A204.1 (cell line): ENCODE measurements around the gene RPL22.

Experiments used
- FAIRE-seq: peaks from 2 replicates; lab custom pipeline; 2012; peaks lifted over from hg19 to GRCh38; lab: Jason Lieb, UNC

RPL22 gene

DNA sequence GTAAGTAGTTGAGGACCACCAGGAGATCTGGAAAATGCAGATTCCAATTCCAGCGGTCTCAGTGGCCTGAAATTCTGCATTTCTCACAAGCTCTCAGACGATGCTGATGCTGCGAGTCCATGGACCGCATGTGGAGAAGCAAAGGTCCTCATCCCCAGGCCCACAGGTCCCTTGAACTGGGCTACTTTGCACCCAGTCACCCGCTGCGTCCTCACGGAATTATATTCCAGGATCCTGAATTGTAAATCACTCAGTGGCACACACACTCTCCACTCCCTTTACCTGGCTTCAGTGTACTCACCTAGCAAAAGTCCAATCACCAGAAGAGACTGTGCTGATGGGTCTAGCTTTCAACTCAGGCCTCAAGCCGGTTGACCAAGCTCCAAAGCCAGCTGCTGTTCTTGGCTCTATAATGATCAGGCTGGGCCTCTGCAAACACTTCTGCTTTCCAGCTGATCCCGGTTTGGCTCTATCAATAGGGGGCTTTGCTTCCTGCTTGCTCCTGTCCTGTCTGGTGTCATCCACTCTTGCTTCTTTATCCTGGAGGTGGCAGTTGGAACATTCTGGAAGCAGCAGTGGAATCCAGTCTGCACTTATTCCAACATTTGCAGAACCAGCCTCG is 904 bp upstream of the RPL22 start:
- FAIRE-seq: no peak

- no peak for FAIRE-seq
Measured at GRCh38 chr1:6198646-6199297, 623 bp downstream of the RPL22 start.

- FAIRE-seq: no peak
Measured at GRCh38 chr1:6197746-6198427, 1.5 kb downstream of the RPL22 start.

DNA sequence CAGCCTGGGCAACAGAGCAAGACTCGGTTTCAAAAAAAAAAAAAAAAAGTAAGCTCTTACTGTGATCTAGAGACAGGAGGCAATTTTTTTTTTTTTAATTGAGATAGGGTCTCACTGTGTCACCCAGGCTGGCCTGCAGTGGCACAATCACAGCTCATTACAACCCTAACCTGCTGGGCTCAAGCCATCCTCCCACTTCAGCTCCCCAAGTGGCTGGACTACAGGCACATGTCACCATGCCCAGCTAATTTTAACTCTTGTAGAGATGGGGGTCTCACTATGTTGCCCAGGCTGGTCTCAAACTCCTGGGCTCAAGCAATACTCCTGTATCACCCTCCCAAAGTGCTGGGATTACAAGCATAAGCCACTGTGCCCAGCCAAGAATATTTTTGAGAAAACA is 7.4 kb downstream of the RPL22 start:
- no peak for FAIRE-seq

DNA sequence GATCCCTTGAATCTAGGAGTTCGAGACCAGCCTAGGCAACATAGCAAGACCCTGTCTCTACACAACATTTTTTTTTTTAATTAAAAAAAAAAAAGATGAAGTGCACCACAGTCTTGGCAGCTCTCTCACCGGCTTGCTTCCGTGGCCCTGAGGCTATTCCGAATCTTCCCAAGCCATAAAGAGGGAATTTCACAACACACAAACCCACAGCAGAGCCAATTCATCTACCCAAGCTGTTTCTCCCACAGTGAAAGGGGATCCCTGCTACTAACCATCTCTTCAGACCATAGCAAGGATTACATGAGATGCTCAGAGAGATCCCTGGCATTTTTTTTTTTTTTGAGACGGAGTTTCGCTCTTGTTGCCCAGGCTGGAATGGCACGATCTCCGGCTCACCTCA is 10.9 kb downstream of the RPL22 start:
- FAIRE-seq: no peak

- no peak for FAIRE-seq
Measured at GRCh38 chr1:6185635-6186382, 13.6 kb downstream of the RPL22 start.

DNA sequence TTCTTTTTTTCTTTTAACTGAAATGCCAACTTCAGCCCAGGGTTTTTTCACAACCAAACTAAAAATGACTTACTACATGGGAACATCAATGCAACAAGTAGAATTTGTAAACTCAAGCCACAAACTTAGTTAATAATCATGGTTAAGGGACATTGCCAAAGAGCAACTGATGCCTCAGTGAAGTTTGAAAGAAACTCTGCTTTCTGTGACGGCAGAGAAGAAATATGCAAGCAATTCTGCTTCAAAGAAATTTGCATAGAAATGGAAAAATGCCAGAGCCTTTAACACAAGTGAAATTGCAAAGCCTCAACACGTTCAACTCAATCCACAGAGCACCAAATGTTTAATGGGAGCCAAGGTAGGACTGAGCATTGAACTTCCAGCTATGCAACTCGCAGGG is 14.2 kb downstream of the RPL22 start:
- FAIRE-seq: no peak

GRCh38 chr1:6184083-6184783 is 15.2 kb downstream of the RPL22 start:
- FAIRE-seq: no peak

DNA sequence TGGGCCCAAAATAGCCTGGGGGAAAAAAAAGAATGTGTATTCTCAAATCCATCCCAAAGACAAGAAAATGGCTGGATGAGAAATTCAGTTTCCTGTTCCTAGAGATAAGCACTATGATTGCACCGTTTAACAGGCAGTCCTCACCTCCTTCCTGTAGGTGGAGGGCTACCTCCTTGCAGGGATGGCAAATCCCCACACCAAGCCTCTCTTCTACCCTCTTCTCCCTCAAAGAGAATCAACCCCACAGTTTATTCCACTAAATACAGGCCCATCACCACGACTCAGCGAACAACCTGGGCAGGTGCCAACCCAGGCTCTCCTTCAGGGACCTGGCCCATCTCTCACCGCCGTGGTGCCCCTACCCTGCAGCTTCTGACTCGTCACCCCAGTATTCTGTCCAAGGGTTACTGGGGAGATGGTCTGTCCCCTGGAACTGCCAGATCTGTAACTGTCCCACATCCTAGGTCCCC is 15.8 kb downstream of the RPL22 start:
- FAIRE-seq: no peak

DNA sequence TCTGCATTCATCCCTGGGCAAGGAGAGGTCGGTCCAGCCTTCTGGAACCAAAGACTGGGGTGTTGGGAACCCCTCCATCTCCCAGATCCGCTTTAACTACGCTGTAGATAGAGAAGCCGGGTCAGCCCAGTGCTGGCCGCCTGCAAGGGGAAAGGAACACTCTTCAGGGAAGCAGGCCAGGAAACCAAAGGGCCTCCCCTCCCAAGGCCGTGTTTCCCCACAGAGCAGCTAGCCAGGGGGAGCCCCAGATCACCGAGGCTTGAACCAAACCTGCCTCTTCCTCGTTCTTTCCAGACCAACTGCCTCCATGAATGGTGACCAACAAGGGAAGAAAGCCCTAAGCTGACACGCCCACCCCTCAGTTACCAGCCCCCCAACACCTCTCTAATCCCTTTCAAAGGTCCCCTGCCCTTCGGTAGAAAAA is 18.0 kb downstream of the RPL22 start:
- no peak for FAIRE-seq

DNA sequence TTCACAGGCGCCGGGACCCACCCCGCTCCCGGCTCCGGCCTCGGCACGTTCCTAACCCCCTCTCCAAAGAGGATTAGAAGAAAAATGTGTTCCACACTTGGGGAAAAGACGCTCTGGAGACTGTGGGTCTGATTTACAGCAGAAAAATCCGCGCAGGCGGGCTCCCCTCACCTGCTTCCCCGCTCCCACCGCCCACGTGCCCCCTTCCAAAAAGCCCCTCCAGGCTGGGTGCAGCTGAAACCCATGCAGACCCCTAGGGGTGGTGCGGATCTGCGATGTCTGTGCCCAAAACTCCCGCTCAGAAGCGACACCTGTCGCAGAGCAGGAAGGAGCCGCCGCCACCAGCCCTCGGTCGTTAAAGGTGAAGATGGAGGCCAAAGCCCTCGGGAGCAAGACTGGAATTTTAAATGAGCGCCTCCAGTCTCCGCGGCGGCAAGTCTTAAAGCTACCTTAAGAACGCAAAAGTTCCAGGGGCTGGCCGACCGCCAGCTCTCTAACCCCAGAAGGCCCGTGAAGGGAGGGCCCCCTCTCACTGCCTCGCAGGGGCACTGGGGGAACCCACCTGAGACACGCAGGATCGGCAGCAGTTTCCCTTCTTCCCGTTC is 18.6 kb downstream of the RPL22 start:
- no peak for FAIRE-seq

DNA sequence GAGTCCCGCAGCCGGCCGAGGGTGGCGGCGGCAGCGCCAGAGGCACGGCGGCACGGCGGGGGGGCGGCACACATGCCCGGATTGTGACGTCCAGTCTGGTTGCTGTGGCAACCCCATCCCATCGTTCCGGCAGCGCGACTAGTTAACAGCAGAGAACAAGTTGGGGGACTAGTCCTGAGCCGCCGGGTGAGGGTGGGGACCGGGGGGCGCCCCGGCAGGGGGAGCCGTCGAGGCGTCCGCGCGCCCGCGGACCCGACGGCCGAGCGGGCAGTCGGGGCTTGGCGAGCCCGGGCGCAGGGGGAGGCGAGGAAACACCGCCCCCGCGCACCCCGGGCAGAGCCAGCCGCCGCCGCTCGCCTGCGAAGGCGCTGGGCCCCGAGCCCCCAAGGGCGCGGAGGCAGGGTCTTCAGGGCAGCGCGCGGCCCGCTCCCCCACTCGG is 19.1 kb downstream of the RPL22 start, which contains the start of gene CHD5:
CHD5 (minus strand) TSS at position 54 of the 439 bp plus-strand sequence. CDS start 298 bp downstream, outside the sequence.
- FAIRE-seq: no peak

- FAIRE-seq: no peak
Measured at GRCh38 chr1:6179564-6180175, 19.7 kb downstream of the RPL22 start.

DNA sequence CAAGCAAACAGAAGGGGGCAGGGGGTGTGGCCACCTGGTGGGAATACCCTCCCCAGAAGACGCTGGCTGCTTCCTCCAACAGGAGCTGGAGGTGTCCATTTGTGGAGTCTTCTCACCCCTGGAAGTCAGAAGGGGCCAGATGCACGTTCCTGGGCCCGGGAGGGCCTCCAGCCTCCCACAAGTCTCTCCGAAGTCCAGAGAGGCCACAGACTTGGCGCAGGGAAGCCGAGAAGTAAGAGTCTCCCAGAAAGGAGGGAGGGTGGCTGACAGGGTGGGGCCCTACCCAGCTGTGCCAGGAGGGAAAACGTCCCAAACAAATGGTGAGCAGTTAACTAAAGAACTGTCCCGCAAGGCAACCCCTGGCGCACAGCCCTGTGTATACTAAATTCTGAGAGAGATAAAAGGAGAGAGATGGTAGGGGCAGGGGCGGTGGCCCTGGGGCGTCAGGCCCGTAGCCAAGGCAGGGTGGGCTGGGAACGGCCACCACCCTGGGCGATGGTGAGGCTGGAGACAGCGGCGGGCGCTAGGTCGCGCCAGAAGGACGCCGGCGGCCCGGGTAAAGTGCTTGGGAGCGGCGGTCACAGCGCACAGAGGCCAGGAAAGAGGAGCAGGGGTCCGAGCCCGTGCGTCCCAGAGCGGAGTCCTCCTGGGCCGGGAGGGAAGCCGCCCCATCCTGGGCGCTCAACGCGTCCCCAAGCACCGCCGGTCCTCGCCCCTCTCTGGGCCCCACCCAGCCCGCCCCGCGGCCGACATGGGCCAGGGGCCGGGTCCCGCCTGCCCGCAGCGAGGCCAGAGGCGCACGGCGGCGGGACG is 20.4 kb downstream of the RPL22 start:
- no peak for FAIRE-seq

DNA sequence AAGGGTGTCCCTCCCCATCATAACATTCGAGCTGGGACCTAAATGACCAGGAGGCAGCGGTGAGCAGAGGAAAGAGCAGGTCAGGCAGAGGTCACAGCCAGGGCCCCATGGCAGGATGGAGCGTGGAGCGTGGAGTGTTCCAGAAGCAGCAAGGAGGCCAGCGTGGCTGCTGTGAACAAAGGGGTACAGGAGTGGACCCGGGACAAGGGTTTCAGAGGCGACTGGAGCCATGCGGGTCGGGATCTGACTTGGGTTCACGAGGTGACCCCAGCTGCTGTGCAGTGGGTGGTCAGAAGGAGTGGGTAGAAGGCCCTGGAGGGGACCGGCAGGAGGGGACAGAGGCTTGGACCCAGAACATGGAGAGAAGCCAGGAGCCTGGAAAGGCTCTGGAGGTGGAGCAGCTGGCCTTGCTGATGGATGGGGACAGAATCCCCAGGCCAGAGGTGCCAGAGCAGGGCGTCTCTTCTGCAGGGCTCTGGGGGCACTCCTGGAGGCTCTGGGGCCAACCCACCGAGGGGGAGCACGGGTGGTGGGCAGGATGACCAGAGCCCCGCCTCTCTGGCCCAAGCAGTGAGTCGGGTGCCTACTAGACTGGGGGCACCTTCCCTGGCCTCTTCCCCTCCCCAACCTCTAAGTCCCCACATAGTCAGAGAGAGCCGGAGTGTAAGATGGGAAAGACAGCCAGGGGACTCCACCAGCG is 21.6 kb downstream of the RPL22 start:
- no peak for FAIRE-seq

GRCh38 chr1:6176779-6177178 is 22.6 kb downstream of the RPL22 start:
- FAIRE-seq: no peak

DNA sequence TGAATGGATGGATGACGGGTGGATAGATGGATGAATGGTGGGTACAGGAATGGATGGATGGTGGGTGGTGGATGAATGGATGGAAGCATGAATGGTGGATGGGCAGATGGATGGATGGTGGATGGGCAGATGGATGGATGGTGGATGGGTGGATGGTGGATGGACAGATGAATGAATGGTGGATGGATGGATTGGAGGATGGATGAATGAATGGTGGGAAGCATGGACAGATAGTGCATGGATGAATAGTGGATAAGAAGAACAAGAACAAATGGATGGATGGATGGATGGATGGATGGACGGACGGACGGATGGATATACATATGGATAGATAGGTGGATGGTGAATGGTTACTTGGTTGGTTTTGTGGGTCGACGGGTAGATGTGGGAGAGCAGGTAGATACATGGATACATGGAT is 24.0 kb downstream of the RPL22 start:
- no peak for FAIRE-seq

GRCh38 chr1:6174621-6175410 is 24.6 kb downstream of the RPL22 start:
- no peak for FAIRE-seq

DNA sequence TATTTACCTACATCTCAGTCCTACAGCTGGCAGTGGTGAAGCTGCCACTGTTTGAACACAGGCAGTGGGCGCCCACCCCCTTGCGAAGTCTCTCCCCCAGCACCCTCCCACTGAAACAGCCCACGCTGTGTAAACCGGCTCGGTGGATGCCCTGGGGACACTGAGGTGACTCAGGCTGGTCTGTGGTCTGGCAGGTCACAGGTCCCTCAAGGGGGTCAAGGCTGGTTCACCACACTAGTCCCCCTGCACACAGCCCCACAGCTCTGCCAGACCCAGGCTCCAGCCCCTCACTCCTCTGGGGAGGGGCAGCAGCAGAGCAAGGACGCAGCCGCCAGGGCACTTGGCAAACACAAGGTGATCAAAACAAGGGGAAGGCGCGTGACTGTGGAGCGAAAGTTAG is 26.8 kb downstream of the RPL22 start:
- no peak for FAIRE-seq
